ENCODE data around the gene ARHGEF18. TPM values are rescaled to one million over a fixed set of nuclear protein-coding genes. Genes with fewer than 3 reads are reported as not detected.
"Not testable (repeated sequence)": the region's sequence is repeated elsewhere in the genome, so short reads cannot be mapped to it uniquely, and the experiment has no call there.

Gene ARHGEF18
- total RNA-seq, 1 donor from 2014 or later, result 47.8 TPM

- Mint-ChIP-seq H3K4me3 (no peak overlapping the region), H3K27ac (no peak overlapping the region), H3K36me3 (no peaks in the 10 kb centered on the region), H3K4me1 (no peaks in the 10 kb centered on the region), H3K27me3 (ENCODE audit: low read depth) (peaks cover 13% of the 10 kb centered on the region), H3K9me3 (no peaks in the 10 kb centered on the region)
- TF ChIP-seq CTCF (IDR thresholded peaks at IDR 0.05; ENCODE audit: unreplicated experiment), result no peak
- no peak for DNase-seq (ENCODE audit: low spot score in 2 of 2, unreplicated experiment in 2 of 2)
Measured at GRCh38 chr19:7337380-7338194, 11.2 kb upstream of the ARHGEF18 start.

- H3K4me3 Mint-ChIP-seq, result no peak overlapping the region
- H3K4me1 Mint-ChIP-seq, result no peaks in the 10 kb centered on the region
- peaks cover 9% of the 10 kb centered on the region for H3K27me3 Mint-ChIP-seq (ENCODE audit: low read depth)
- H3K27ac Mint-ChIP-seq, result no peak overlapping the region
- no peaks in the 10 kb centered on the region for H3K36me3 Mint-ChIP-seq
- peak; percentile 67 to 97 for DNase-seq (ENCODE audit: low spot score in 2 of 2, unreplicated experiment in 2 of 2)
- no peaks in the 10 kb centered on the region for H3K9me3 Mint-ChIP-seq
- TF ChIP-seq CTCF (IDR thresholded peaks at IDR 0.05; ENCODE audit: unreplicated experiment), result peak; percentile 95
Measured at GRCh38 chr19:7340959-7341837, 7.5 kb upstream of the ARHGEF18 start.

- Mint-ChIP-seq H3K27me3 (ENCODE audit: low read depth) (peaks cover 9% of the 10 kb centered on the region), H3K4me3 (no peak overlapping the region), H3K9me3 (no peaks in the 10 kb centered on the region), H3K4me1 (no peaks in the 10 kb centered on the region), H3K36me3 (no peaks in the 10 kb centered on the region), H3K27ac (no peak overlapping the region)
- TF ChIP-seq CTCF (IDR thresholded peaks at IDR 0.05; ENCODE audit: unreplicated experiment), result no peak
- no peak for DNase-seq (ENCODE audit: low spot score in 2 of 2, unreplicated experiment in 2 of 2)
Measured at GRCh38 chr19:7342143-7342542, 6.6 kb upstream of the ARHGEF18 start.

- Mint-ChIP-seq H3K36me3 (no peaks in the 10 kb centered on the region), H3K27ac (no peak overlapping the region), H3K9me3 (no peaks in the 10 kb centered on the region), H3K4me3 (no peak overlapping the region), H3K27me3 (ENCODE audit: low read depth) (peaks cover 7% of the 10 kb centered on the region), H3K4me1 (no peaks in the 10 kb centered on the region)
- no peak for DNase-seq (ENCODE audit: low spot score in 2 of 2, unreplicated experiment in 2 of 2)
- no peak for TF ChIP-seq CTCF (IDR thresholded peaks at IDR 0.05; ENCODE audit: unreplicated experiment)
Measured at GRCh38 chr19:7346488-7346971, 2.2 kb upstream of the ARHGEF18 start.

GRCh38 chr19:7346997-7347396 lies 1.7 kb upstream of the ARHGEF18 start:
- H3K4me1 Mint-ChIP-seq; H3K9me3 Mint-ChIP-seq; H3K36me3 Mint-ChIP-seq; H3K27me3 Mint-ChIP-seq (ENCODE audit: low read depth); H3K4me3 Mint-ChIP-seq; H3K27ac Mint-ChIP-seq; DNase-seq (ENCODE audit: low spot score in 2 of 2, unreplicated experiment in 2 of 2): not testable (repeated sequence)

GRCh38 chr19:7349231-7349591 lies 474 bp downstream of the ARHGEF18 start:
- peaks cover 5% of the 10 kb centered on the region for H3K27me3 Mint-ChIP-seq (ENCODE audit: low read depth)
- no peak overlapping the region for H3K4me3 Mint-ChIP-seq
- H3K36me3 Mint-ChIP-seq, result peaks cover 4% of the 10 kb centered on the region
- H3K9me3 Mint-ChIP-seq, result peaks cover 6% of the 10 kb centered on the region
- H3K27ac Mint-ChIP-seq, result no peak overlapping the region
- no peaks in the 10 kb centered on the region for H3K4me1 Mint-ChIP-seq
- no peak for DNase-seq (ENCODE audit: low spot score in 2 of 2, unreplicated experiment in 2 of 2)
- TF ChIP-seq CTCF (IDR thresholded peaks at IDR 0.05; ENCODE audit: unreplicated experiment), result no peak
